Fibroblast of skin of right quadriceps (primary cell): Measurements from ENCODE around the gene H2BW1.
"Not testable (repeated sequence)": the region's sequence is repeated elsewhere in the genome, so short reads cannot be mapped to it uniquely, and the experiment has no call there.

Experiments used
- DNase-seq: peaks from one replicate; pipeline ENCODE4 v3.0.0-alpha.2; 2013

H2BW1 gene, protein sequence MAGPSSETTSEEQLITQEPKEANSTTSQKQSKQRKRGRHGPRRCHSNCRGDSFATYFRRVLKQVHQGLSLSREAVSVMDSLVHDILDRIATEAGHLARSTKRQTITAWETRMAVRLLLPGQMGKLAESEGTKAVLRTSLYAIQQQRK

DNA sequence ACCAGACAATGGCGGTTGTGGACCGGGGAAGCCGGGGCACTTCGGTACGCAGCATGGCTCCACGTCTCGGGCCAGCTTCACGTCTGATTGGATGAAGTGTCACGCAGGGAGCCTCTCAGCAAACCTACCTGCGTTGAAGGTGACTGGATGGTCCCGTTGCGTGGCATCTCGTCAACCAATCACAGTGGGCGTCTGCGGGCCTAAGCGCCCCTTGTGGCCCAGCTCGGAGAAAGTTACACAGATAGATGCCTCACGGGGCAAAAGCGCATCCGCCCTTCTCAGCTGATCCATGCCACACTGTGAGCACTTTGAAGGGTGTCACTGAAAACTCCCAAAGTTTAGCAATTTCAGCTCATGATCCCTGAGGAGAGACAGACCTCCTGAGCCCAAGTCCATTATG is at the start of gene H2BW1:
H2BW1 (minus strand) TSS at position 103 of the 400 bp plus-strand sequence. CDS start 132 bp downstream, outside the sequence.
- DNase-seq: no peak

DNA sequence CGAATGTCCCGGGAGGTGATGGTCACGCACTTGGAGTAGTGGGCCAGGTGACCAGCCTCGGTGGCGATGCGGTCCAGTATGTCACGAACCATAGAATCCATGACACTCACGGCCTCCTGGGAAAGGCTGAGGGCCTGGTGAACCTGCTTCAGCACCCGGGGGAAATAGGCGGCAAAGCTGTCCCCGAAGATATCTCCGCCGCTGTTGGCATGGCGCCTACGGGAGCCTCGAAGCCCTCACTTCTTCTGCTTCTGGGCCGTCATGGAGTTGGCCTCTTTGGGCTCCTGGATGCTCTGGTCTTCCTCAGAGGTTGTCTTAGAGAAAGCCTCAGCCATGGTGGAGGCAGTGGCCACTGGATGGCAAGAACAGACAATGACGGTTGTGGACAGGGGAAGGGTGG is 49.1 kb upstream of the H2BW1 start:
- not testable (repeated sequence) for DNase-seq

DNA sequence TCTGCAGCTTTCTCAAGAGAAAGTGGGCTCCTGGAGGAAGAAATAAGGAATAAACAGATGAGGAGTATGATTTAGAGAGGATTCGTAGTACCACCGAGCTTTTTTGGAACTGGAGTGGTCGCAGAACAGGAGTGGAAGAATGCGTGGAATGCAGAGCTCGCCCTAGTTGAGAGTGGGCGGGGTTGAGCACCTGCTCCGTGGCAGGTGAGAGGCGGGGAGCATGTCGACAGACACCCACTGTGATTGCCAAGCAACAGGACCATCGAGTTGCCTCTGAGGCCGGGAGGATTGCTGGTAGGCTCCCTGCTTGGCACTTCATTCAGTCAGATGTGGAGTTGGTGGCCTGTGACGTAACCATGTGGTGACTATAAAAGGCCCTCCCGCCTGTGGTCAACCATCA is 41.4 kb upstream of the H2BW1 start:
- DNase-seq: not testable (repeated sequence)

DNA sequence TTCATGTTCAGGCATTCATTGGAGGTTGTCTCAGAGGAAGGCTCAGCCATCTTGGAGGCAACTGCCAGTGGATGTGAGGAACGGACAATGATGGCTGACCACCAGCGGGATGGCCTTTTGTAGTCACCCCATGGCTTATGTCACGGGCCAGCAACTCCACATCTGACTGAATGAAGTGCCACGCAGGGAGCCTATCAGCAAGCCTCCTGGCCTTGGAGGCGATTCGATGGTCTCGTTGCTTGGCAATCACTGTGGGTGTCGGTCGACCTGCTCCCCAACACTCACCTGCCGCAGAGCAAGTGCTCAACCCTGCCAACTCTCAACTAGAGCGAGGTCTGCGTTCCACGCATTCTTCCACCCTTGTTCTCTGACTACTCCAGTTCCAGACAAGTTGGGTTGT is 33.7 kb upstream of the H2BW1 start:
- no peak for DNase-seq

DNA sequence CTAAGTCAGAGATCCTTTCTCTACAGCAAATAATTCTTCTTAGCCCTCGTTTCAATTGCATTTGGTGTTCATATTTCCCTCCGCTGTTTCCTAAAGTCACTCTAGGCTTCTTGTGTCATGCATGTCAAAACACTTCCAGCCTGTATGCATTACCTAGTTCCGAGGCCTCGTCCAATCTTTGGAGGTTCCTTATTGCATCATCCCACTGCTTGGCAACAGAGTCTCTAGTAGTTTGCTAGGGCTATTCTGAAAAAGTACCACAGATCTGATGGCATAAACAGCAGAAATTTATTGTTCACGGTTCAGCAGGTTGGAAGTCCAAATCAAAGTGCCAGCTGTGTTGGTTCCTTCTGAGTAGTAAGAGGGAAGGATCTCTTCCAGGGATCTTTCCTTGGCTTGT is 32.1 kb upstream of the H2BW1 start:
- DNase-seq: no peak

DNA sequence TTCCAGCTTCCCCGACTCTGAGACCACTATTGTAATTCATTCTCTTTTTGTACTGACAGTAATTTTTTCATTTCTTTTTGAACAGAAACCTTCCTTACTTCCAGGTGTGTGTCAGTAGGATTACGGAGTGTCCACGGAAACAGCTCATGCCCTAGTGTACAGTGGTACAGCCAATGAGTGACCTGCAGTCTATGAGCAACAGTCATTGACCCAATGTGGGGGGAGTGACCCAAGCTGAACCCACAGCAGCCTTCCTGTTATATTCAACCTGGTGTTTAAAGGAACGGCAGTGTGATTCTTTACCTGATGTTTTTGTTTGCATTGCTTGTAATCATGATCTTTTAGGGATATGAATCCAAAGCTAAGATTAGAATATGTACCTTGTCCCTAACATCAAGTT is 27.5 kb upstream of the H2BW1 start:
- DNase-seq: no peak

DNA sequence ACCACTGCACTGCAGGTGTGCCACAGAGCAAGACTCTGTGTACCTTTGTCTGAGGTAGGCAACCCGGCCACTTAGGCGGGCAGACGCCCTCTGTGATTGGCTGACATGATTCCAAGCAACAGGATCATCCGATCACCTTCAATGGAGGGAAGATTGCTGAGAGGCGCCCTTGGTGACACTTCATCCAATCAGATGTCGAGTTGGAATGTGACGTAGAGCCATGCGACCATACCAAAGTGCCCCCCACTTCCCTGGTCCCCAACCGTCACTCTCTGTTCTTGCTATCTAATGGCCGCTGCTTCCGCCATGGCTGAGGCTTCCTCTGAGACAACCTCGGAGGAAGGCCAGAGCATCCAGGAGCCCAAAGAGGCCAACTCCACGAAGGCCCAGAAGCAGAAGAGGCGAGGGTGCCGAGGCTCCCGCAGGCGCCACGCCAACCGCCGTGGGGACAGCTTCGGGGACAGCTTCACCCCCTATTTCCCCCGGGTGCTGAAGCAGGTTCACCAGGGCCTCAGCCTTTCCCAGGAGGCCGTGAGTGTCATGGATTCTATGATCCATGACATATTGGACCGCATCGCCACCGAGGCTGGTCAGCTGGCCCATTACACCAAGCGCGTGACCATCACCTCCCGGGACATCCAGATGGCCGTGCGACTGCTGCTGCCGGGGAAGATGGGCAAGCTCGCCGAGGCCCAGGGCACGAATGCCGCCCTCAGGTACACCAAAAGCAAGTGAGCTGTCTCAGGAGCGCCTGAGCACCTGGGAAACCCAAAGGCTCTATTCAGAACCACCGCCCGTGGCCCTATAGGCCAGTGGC is 26.4 kb upstream of the H2BW1 start, which contains the start of gene H2BW2:
H2BW2 (plus strand) TSS at position 268 of the 817 bp plus-strand sequence; CDS start at position 307, 39 bp downstream.
- DNase-seq: no peak

DNA sequence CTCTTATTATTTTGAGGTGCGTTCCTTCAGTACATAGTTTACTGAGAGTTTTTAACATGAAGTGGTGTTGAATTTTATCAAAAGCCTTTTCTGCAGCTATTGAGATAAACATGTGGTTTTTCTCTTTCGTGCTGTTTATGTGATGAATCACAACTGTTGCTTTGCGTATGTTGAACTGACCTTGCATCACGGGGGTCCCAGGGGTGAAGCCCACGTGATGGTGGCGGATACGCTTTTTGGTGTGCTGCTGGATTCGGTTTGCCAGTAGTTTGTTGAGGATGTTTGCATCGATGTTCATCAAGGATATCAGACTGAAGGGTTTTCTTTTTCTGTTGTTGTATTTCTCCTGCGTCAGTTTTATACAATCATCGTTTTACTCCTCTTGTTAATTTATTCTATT is 4.6 kb upstream of the H2BW1 start:
- no peak for DNase-seq

DNA sequence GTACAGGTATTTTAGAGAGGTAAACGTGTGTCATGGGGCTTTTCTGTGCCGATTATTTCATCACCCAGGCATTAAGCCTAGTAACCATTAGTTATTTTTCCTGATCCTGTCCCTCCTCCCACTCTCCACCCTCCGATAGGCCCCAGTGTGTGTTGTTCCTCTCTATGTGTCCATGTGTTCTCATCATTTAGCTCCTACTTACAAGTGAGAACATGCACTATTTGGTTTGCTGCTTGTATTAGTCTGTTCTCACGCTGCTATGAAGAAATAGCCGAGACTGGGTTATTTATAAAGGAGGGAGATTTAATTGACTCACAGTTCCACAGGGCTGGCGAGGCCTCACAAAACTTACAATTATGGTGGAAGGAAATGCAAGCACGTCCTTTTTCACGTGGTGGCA is 2.1 kb upstream of the H2BW1 start:
- not testable (repeated sequence) for DNase-seq

DNA sequence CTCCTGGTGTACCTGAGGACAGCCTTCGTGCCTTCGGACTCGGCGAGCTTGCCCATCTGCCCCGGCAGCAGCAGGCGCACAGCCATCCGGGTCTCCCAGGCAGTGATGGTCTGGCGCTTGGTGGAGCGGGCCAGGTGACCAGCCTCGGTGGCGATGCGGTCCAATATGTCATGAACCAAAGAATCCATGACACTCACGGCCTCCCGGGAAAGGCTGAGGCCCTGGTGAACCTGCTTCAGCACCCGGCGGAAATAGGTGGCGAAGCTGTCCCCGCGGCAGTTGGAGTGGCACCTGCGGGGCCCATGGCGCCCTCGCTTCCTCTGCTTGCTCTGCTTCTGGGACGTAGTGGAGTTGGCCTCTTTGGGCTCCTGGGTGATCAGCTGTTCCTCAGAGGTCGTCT is 350 bp downstream of the H2BW1 start:
- no peak for DNase-seq

DNA sequence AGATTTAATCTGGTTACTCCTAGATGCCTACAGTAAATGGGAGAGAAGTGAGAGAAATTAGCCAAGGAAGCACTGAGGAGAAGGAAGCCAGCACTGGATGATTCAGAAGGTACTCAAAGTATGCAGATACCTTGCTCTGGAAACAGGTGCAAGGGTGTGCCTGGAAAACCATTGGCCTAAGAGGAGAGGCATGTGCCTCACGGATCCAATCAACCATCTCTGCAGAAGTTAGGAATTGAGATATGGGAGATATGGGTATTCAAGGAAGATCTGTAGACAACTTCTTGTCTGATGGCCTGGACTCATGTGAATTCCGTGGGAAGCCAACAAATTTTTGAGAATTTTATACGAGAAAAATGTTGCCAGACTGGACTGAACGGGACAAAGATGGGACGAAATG is 4.7 kb downstream of the H2BW1 start:
- no peak for DNase-seq

DNA sequence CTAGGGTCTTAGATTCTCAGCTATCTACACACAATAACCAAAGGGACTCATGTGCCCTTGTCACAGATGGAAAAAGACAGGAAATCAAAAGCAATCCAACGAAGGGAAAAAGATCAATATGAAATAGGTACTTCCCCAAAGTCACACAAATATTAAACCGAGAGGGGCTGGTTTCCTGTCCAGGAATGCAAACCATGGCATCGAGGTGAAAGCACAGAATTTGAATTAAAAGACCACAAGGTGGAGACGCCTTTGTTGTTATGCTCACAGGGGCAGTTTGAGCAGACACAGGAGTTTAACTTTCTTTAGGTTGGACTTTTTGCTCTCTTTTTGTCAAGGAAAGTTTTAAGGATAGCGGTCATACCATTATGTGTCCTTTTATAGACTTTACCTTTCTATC is 14.3 kb downstream of the H2BW1 start:
- no peak for DNase-seq

DNA sequence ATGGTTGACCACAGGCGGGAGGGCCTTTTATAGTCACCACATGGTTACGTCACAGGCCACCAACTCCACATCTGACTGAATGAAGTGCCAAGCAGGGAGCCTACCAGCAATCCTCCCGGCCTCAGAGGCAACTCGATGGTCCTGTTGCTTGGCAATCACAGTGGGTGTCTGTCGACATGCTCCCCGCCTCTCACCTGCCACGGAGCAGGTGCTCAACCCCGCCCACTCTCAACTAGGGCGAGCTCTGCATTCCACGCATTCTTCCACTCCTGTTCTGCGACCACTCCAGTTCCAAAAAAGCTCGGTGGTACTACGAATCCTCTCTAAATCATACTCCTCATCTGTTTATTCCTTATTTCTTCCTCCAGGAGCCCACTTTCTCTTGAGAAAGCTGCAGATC is 30.0 kb downstream of the H2BW1 start:
- DNase-seq: not testable (repeated sequence)

DNA sequence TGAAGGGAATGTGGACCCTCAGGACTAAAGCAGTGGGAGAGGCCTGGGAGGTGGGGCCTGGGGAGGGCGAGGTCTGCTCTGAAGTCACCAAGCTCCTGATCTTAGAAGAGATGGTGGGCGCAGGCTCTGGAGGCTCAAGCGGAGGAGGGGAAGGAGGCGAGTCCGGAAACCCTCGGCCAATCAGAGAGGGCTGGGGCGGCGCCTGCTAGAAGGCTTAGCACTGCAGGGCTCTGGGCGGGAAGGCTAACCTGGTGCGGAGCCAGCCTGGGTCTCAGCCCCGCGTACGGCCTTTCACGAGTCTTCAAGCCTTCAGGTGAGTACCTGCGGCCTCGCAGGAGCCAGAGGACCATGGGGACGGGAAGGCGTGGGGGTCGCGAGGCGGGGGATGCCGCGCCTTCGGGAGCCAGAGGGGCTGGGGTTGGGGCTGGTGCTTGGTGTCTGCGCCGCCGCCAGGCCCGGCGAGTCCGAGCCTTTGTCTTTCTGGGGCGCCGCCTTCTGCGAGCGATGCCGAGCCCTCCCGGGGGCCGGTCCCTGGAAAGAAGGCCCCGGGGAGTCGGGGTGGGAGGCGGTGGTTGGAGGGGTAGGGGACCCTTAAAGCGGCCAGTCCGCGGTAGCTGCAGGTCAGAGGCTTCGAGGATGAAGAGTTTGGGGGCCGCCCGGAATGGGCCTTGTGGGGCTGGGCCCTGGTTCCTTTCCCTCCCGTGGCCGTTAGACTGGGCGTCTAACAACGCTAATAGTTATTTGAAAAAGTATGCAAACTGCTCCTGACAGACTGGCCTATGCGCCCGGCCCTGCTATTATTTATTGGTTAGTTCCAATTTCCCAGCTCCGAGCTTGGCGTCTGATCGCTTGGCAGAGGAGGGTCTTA is 50.9 kb downstream of the H2BW1 start, which contains the start of gene TMSB15B:
TMSB15B (plus strand) TSS at position 217 of the 868 bp plus-strand sequence.
- not testable (repeated sequence) for DNase-seq
